B cell (primary cell): ENCODE data around the gene P2RY6. TPM values are rescaled to one million over a fixed set of nuclear protein-coding genes. Genes with fewer than 3 reads are reported as not detected.
A peak's percentile ranks its signal among the peaks of the same experiment; 100 is the strongest.

Experiments used
- ATAC-seq: fragments of 200-7000 bp; cut with Tn5 transposase; one replicate; pipeline ENCODE4 v1.10.0; 2021; ENCODE audit warnings: low read depth, mild to moderate bottlenecking, moderate number of reproducible peaks, moderate library complexity
- CTCF ChIA-PET: fragments of 350-600 bp; sonication (Branson Sonifier 250); formaldehyde crosslinking; loops from one replicate; lab custom pipeline; 2021; ENCODE audit warnings: antibody characterized with exemption, inconsistent platforms; lab: Charles Lee
- POLR2A ChIA-PET: fragments of 350-600 bp; sonication (Branson Sonifier 250); formaldehyde crosslinking; loops from one replicate; lab custom pipeline; 2021; ENCODE audit warnings: antibody characterized with exemption; lab: Charles Lee
- DNase-seq: peaks from one replicate; pipeline ENCODE4 v3.0.0; 2013
- H2AFZ ChIP-seq: 2 replicates; pipeline ENCODE4 v1.6.1; 2012; ENCODE audit warnings: mild to moderate bottlenecking, low read depth, low read length; ENCODE audit not compliant: insufficient read depth, poor library complexity, severe bottlenecking
- H3K27ac ChIP-seq, 2 donors: 1 replicate in 1 of 2; 2 replicates in 1 of 2; pipeline ENCODE4 v1.5.1; 2012 to 2013; ENCODE audit warnings: low read length in 2 of 2, mild to moderate bottlenecking in 2 of 2, moderate library complexity in 1 of 2
- H3K27me3 ChIP-seq, 4 experiments: fragments of 200-600 bp in 1 of 4; sonication (generic) in 1 of 4; replicated peaks in 1 of 4; 1 replicate in 2 of 4; 2 replicates in 2 of 4; pipeline versions ENCODE4 v1.6.1 to v1.7.0; 2013 to 2016; ENCODE audit warnings: low read length in 3 of 4, mild to moderate bottlenecking in 2 of 4, mixed read lengths in 1 of 4, moderate library complexity in 1 of 4; ENCODE audit not compliant: insufficient read depth in 4 of 4, control insufficient read depth in 3 of 4; ENCODE audit errors: control extremely low read depth in 1 of 4
- H3K36me3 ChIP-seq, 2 experiments: replicated peaks in 1 of 2; 1 replicate in 1 of 2; 2 replicates in 1 of 2; pipeline versions ENCODE4 v1.6.1 to v1.7.1; 2013; ENCODE audit warnings: low read length in 1 of 2; ENCODE audit not compliant: insufficient read depth in 2 of 2, control insufficient read depth in 1 of 2; ENCODE audit errors: control extremely low read depth in 1 of 2, extremely low read depth in 1 of 2
- H3K4me1 ChIP-seq, 2 donors: fragments of 200-600 bp in 1 of 2; sonication (generic) in 1 of 2; 1 replicate in 1 of 2; 2 replicates in 1 of 2; pipeline versions ENCODE4 v1.5.1 to v1.6.1; 2013 to 2017; ENCODE audit warnings: low read length in 2 of 2; ENCODE audit not compliant: control insufficient read depth in 2 of 2, insufficient read depth in 2 of 2
- H3K4me2 ChIP-seq: replicated peaks from 2 replicates; pipeline ENCODE3; 2012; ENCODE audit warnings: mild to moderate bottlenecking, low read depth, low read length; ENCODE audit not compliant: poor library complexity, severe bottlenecking
- H3K4me3 ChIP-seq, 5 experiments: fragments of 200-600 bp in 1 of 5; sonication (generic) in 1 of 5; 1 replicate in 3 of 5; 2 replicates in 2 of 5; pipeline versions ENCODE4 v1.5.1 to v1.7.0; 2011 to 2016; ENCODE audit warnings: low read length in 4 of 5, mild to moderate bottlenecking in 4 of 5, low read depth in 2 of 5, control low read depth in 1 of 5, moderate library complexity in 1 of 5; ENCODE audit not compliant: insufficient read depth in 1 of 5; ENCODE audit errors: control extremely low read depth in 1 of 5, extremely low read depth in 1 of 5
- H3K79me2 ChIP-seq: fragments of 200-600 bp; sonication (generic); one replicate; pipeline ENCODE4 v1.6.0; 2016; ENCODE audit warnings: low read length; ENCODE audit not compliant: control insufficient read depth, insufficient read depth
- H3K9ac ChIP-seq: fragments of 200-600 bp; sonication (generic); 2 replicates; pipeline ENCODE4 v1.6.1; 2017; ENCODE audit warnings: mild to moderate bottlenecking, low read length, moderate library complexity
- H3K9me3 ChIP-seq, 3 donors: one replicate each; pipeline versions ENCODE4 v1.6.1 to v1.7.1; 2013; ENCODE audit warnings: low read length in 2 of 3; ENCODE audit not compliant: control insufficient read depth in 2 of 3, insufficient read depth in 1 of 3; ENCODE audit errors: control extremely low read depth in 1 of 3
- H4K20me1 ChIP-seq: 2 replicates; pipeline ENCODE4 v1.6.0; 2012; ENCODE audit warnings: mild to moderate bottlenecking, low read length; ENCODE audit not compliant: insufficient read depth, control insufficient read depth, poor library complexity, severe bottlenecking
- H3K27ac Mint-ChIP-seq: one replicate; pipeline ENCODE4 v1.8.0; 2021; ENCODE audit warnings: mixed read lengths
- H3K27me3 Mint-ChIP-seq: one replicate; pipeline ENCODE4 v1.8.0; 2021; ENCODE audit warnings: mixed read lengths
- H3K4me1 Mint-ChIP-seq: one replicate; pipeline ENCODE4 v1.8.0; 2021; ENCODE audit warnings: mixed read lengths
- H3K4me3 Mint-ChIP-seq: one replicate; pipeline ENCODE4 v1.8.0; 2021; ENCODE audit warnings: mixed read lengths
- H3K9me3 Mint-ChIP-seq: one replicate; pipeline ENCODE4 v1.8.0; 2022; ENCODE audit warnings: mixed read lengths; ENCODE audit not compliant: insufficient read depth
- EZH2 ChIP-seq: IDR thresholded peaks from 2 replicates; pipeline ENCODE4 v1.6.1; 2012; ENCODE audit warnings: borderline replicate concordance, low read depth, mild to moderate bottlenecking, moderate library complexity, low read length; ENCODE audit not compliant: insufficient read depth, poor library complexity, severe bottlenecking
- WGBS: methylation state at CpG from one replicate; pipeline ENCODE4 v1.1.5; 2013; ENCODE audit warnings: missing lambda C conversion rate; ENCODE audit not compliant: insufficient coverage; 5-methylcytosine and 5-hydroxymethylcytosine counted together
- intact Hi-C: fragments of 100-400 bp; cut with micrococcal nuclease; formaldehyde crosslinking; loops from one replicate; pipeline ENCODE4 v1.10.0; 2022
- polyA plus RNA-seq: library from polyadenylated mRNA; depleted of rRNA; stranded (reverse); fragments of >200 nt; gene quantifications from 2 replicates; pipeline ENCODE4 v1.2.3, GENCODE V29; 2012
- total RNA-seq, 2 donors: library from RNA; stranded (reverse); fragments of 120-200 nt in 1 of 2; gene quantifications; 1 replicate in 1 of 2; 2 replicates in 1 of 2; pipeline versions ENCODE4 v1.2.3 to v1.2.4, GENCODE V29; 2013 to 2022
- TF ChIP-seq, protein P1 (sequence below): fragments of 200-600 bp; IDR thresholded peaks from one replicate; pipeline ENCODE4 v1.8.0; 2022; ENCODE audit warnings: antibody characterized with exemption, mild to moderate bottlenecking

The P2RY6 gene
- total and polyA plus RNA-seq, 2 donors (not counting 1 experiment from before 2014, with no cell fraction given) = 0.25 TPM; not detected in 1

DNA sequence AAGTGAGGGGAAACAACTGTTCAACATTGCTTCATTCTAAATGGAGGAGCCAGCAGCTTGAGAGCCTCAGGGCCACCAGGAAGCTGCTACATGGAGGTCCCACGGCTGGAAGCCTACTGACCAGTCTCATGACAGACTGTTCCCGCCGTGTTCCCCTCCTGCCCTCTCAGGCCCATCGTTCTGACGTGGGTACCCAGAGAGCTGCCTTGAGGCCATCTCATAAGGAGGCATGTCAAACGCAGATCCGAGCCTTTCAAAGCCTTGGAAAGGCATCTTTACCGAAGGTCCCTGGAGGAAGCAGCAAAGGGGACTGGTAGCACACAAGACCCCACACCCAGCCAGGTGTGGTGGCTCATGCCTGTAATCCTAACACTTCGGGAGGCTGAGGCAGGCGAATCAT, 27.6 kb downstream of the P2RY6 start:
- Histone ChIP-seq H3K9ac (no peak overlapping the region), H3K79me2 (no peaks in the 10 kb centered on the region), H3K27ac (no peak overlapping the region), H3K27me3 (peaks cover 0 to 49% (median 2%) of the 10 kb centered on the region in 4 experiments), H2AFZ (no peak overlapping the region), H3K36me3 (no peaks in the 10 kb centered on the region), H3K4me2 (no peak overlapping the region), H3K4me1 (peaks cover 4 to 5% of the 10 kb centered on the region in 2 donors), H3K4me3 (no peak overlapping the region), H4K20me1 (no peaks in the 10 kb centered on the region), H3K9me3 (no peaks in the 10 kb centered on the region)
- Mint-ChIP-seq H3K4me1 (peaks cover 3% of the 10 kb centered on the region), H3K4me3 (no peak overlapping the region), H3K27me3 (peaks cover 31% of the 10 kb centered on the region), H3K27ac (no peak overlapping the region), H3K9me3 (no peaks in the 10 kb centered on the region)
- intact Hi-C loops = no loop called here
- no peak for DNase-seq
- no peak for ATAC-seq
- POLR2A ChIA-PET = interaction anchor here (0.7 kb wide), 1 partner anchor 16 kb away, joined by 5 read pairs; no protein-coding TSS in a partner anchor
- 93% methylated on average over 10 of the region's 10 CpGs for WGBS
- TF ChIP-seq, protein P1, sequence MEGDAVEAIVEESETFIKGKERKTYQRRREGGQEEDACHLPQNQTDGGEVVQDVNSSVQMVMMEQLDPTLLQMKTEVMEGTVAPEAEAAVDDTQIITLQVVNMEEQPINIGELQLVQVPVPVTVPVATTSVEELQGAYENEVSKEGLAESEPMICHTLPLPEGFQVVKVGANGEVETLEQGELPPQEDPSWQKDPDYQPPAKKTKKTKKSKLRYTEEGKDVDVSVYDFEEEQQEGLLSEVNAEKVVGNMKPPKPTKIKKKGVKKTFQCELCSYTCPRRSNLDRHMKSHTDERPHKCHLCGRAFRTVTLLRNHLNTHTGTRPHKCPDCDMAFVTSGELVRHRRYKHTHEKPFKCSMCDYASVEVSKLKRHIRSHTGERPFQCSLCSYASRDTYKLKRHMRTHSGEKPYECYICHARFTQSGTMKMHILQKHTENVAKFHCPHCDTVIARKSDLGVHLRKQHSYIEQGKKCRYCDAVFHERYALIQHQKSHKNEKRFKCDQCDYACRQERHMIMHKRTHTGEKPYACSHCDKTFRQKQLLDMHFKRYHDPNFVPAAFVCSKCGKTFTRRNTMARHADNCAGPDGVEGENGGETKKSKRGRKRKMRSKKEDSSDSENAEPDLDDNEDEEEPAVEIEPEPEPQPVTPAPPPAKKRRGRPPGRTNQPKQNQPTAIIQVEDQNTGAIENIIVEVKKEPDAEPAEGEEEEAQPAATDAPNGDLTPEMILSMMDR = no peak
- TF ChIP-seq EZH2 = no peak
- CTCF ChIA-PET = interaction anchor here (1.0 to 10.9 kb wide), 5 partner anchors 8 to 41 kb away, joined by 3 to 104 read pairs (median 13); partner anchors contain the start of gene ARHGEF17

- no peaks in the 10 kb centered on the region for H3K36me3 ChIP-seq
- CTCF ChIA-PET = interaction anchor here (0.7 to 6.6 kb wide), 17 partner anchors 8 to 456 kb away, joined by 3 to 157 read pairs (median 5); no protein-coding TSS in a partner anchor
- Mint-ChIP-seq H3K27ac (no peak overlapping the region), H3K4me1 (peaks cover 13% of the 10 kb centered on the region), H3K27me3 (peaks cover 31% of the 10 kb centered on the region), H3K9me3 (no peaks in the 10 kb centered on the region), H3K4me3 (peak overlapping the region; percentile 59)
- peak overlapping the region; percentile 100 for H3K4me2 ChIP-seq
- WGBS = 89% methylated on average over 3 of the region's 7 CpGs
- H3K4me3 ChIP-seq = peak overlapping the region in 1 of 5 experiments; percentile 84
- no peak overlapping the region for H3K27ac ChIP-seq
- peaks cover 20 to 25% of the 10 kb centered on the region in 2 donors for H3K4me1 ChIP-seq
- POLR2A ChIA-PET = no interaction called here
- intact Hi-C loops = loop anchor here (2.0 kb wide), 1 partner anchor 17 kb away; no protein-coding TSS in a partner anchor
- no peaks in the 10 kb centered on the region for H3K79me2 ChIP-seq
- H4K20me1 ChIP-seq = no peaks in the 10 kb centered on the region
- no peak for TF ChIP-seq EZH2
- TF ChIP-seq, protein P1 = no peak
- DNase-seq = no peak
- no peak overlapping the region for H2AFZ ChIP-seq
- no peak overlapping the region for H3K9ac ChIP-seq
- peaks cover 0 to 60% (median 18%) of the 10 kb centered on the region in 4 experiments for H3K27me3 ChIP-seq
- no peaks in the 10 kb centered on the region for H3K9me3 ChIP-seq
- no peak for ATAC-seq
Measured at GRCh38 chr11:73306069-73306841, 34.1 kb downstream of the P2RY6 start.
